GM18868 (cell line): Measurements from ENCODE around the gene EIF2S2.

Experiments
- ATAC-seq: cut with Tn5 transposase; IDR thresholded peaks from one replicate; pipeline ENCODE4 v1.9.1; 2021; ENCODE audit warnings: mild to moderate bottlenecking, moderate library complexity; ENCODE audit not compliant: unreplicated experiment

EIF2S2 gene

GRCh38 chr20:34122274-34122980 lies 10.4 kb upstream of the EIF2S2 start:
- no peak for ATAC-seq

GRCh38 chr20:34120213-34120612 lies 8.2 kb upstream of the EIF2S2 start:
- no peak for ATAC-seq

- ATAC-seq, result no peak
Measured at GRCh38 chr20:34115232-34115631, 3.2 kb upstream of the EIF2S2 start.

- ATAC-seq, result no peak
Measured at GRCh38 chr20:34114809-34115208, 2.8 kb upstream of the EIF2S2 start.

GRCh38 chr20:34112600-34113101 lies 608 bp upstream of the EIF2S2 start:
- ATAC-seq, result no peak

GRCh38 chr20:34110745-34111641 lies 1.1 kb downstream of the EIF2S2 start:
- no peak for ATAC-seq

GRCh38 chr20:34110025-34110744 lies 1.9 kb downstream of the EIF2S2 start:
- no peak for ATAC-seq

- no peak for ATAC-seq
Measured at GRCh38 chr20:34109442-34109841, 2.6 kb downstream of the EIF2S2 start.

GRCh38 chr20:34108616-34109174 lies 3.3 kb downstream of the EIF2S2 start:
- ATAC-seq, result no peak

GRCh38 chr20:34105978-34106675 lies 5.9 kb downstream of the EIF2S2 start:
- no peak for ATAC-seq

GRCh38 chr20:34104059-34104458 lies 8.0 kb downstream of the EIF2S2 start:
- no peak for ATAC-seq

- ATAC-seq, result no peak
Measured at GRCh38 chr20:34102342-34102741, 9.7 kb downstream of the EIF2S2 start.

- no peak for ATAC-seq
Measured at GRCh38 chr20:34100576-34100975, 11.5 kb downstream of the EIF2S2 start.

GRCh38 chr20:34099675-34100074 lies 12.4 kb downstream of the EIF2S2 start:
- no peak for ATAC-seq

GRCh38 chr20:34098570-34098969 lies 13.5 kb downstream of the EIF2S2 start:
- ATAC-seq, result no peak

GRCh38 chr20:34096699-34097444 lies 15.2 kb downstream of the EIF2S2 start:
- ATAC-seq, result no peak

- ATAC-seq, result no peak
Measured at GRCh38 chr20:34095825-34096224, 16.2 kb downstream of the EIF2S2 start.

- no peak for ATAC-seq
Measured at GRCh38 chr20:34093895-34094294, 18.1 kb downstream of the EIF2S2 start.

- no peak for ATAC-seq
Measured at GRCh38 chr20:34091637-34092200, 20.3 kb downstream of the EIF2S2 start.
